ENCODE measurements around the gene WDHD1. TPM values are rescaled to one million over a fixed set of nuclear protein-coding genes. Genes with fewer than 3 reads are reported as not detected.
A peak's percentile ranks its signal among the peaks of the same experiment; 100 is the strongest.
"Not testable (repeated sequence)": the region's sequence is repeated elsewhere in the genome, so short reads cannot be mapped to it uniquely, and the experiment has no call there.

Gene WDHD1
- total RNA-seq, 6 experiments from 2014 or later = 9.8 to 20.3 (median 17.8) TPM

GRCh38 chr14:55043528-55043927 is 16.6 kb upstream of the WDHD1 start:
- Mint-ChIP-seq H3K9me3 (no peaks in the 10 kb centered on the region), H3K4me1 (ENCODE audit: low read depth) (peaks cover 10% of the 10 kb centered on the region), H3K4me3 (no peak overlapping the region), H3K36me3 (ENCODE audit: low read depth) (peaks cover 15% of the 10 kb centered on the region), H3K27me3 (ENCODE audit: insufficient read depth) (peaks cover 2% of the 10 kb centered on the region), H3K27ac (no peak overlapping the region)
- no peak for TF ChIP-seq CTCF (IDR thresholded peaks at IDR 0.05)
- no peak for DNase-seq

- Mint-ChIP-seq H3K27me3 (ENCODE audit: insufficient read depth) (peaks cover 2% of the 10 kb centered on the region), H3K4me3 (no peak overlapping the region), H3K36me3 (ENCODE audit: low read depth) (peaks cover 37% of the 10 kb centered on the region), H3K4me1 (ENCODE audit: low read depth) (peaks cover 13% of the 10 kb centered on the region), H3K9me3 (no peaks in the 10 kb centered on the region), H3K27ac (peak overlapping the region; percentile 43)
- no peak for DNase-seq
- no peak for TF ChIP-seq CTCF (IDR thresholded peaks at IDR 0.05)
Measured at GRCh38 chr14:55038708-55039107, 11.8 kb upstream of the WDHD1 start.

- H3K9me3 Mint-ChIP-seq; H3K27ac Mint-ChIP-seq; DNase-seq; H3K27me3 Mint-ChIP-seq (ENCODE audit: insufficient read depth); H3K4me3 Mint-ChIP-seq: not testable (repeated sequence)
- H3K4me1 Mint-ChIP-seq (ENCODE audit: low read depth) = peaks cover 13% of the 10 kb centered on the region
- peaks cover 29% of the 10 kb centered on the region for H3K36me3 Mint-ChIP-seq (ENCODE audit: low read depth)
Measured at GRCh38 chr14:55037995-55038394, 11.1 kb upstream of the WDHD1 start.

GRCh38 chr14:55031190-55031589 is 4.3 kb upstream of the WDHD1 start:
- no peaks in the 10 kb centered on the region for H3K9me3 Mint-ChIP-seq
- TF ChIP-seq CTCF (IDR thresholded peaks at IDR 0.05) = no peak
- peaks cover 43% of the 10 kb centered on the region for H3K4me1 Mint-ChIP-seq (ENCODE audit: low read depth)
- peaks cover 12% of the 10 kb centered on the region; the same call in 1 of the 2 replicates for H3K36me3 Mint-ChIP-seq (ENCODE audit: low read depth)
- DNase-seq = no peak
- H3K27ac Mint-ChIP-seq = peak overlapping the region; percentile 23
- no peak overlapping the region for H3K4me3 Mint-ChIP-seq
- H3K27me3 Mint-ChIP-seq (ENCODE audit: insufficient read depth) = no peaks in the 10 kb centered on the region

- no peak for DNase-seq
- H3K36me3 Mint-ChIP-seq (ENCODE audit: low read depth) = no peaks in the 10 kb centered on the region; the same call in 1 of the 2 replicates
- peak overlapping the region; percentile 94 for H3K27ac Mint-ChIP-seq
- peak overlapping the region; percentile 95 for H3K4me3 Mint-ChIP-seq
- H3K4me1 Mint-ChIP-seq (ENCODE audit: low read depth) = peaks cover 63% of the 10 kb centered on the region
- H3K27me3 Mint-ChIP-seq (ENCODE audit: insufficient read depth) = no peaks in the 10 kb centered on the region; the same call in 1 of the 2 replicates
- H3K9me3 Mint-ChIP-seq = no peaks in the 10 kb centered on the region
- TF ChIP-seq CTCF (IDR thresholded peaks at IDR 0.05) = no peak
Measured at GRCh38 chr14:55028476-55028875, 1.6 kb upstream of the WDHD1 start.

- Mint-ChIP-seq H3K9me3 (no peaks in the 10 kb centered on the region), H3K36me3 (ENCODE audit: low read depth) (no peaks in the 10 kb centered on the region; the same call in 1 of the 2 replicates), H3K4me3 (peak overlapping the region; percentile 95), H3K27ac (peak overlapping the region; percentile 94), H3K27me3 (ENCODE audit: insufficient read depth) (no peaks in the 10 kb centered on the region; the same call in 1 of the 2 replicates), H3K4me1 (ENCODE audit: low read depth) (peaks cover 63% of the 10 kb centered on the region)
- TF ChIP-seq CTCF (IDR thresholded peaks at IDR 0.05) = no peak
- no peak for DNase-seq
Measured at GRCh38 chr14:55028066-55028465, 1.2 kb upstream of the WDHD1 start.
